Memory B cell (primary cell): Measurements from ENCODE around the gene HID1.
A peak's percentile ranks its signal among the peaks of the same experiment; 100 is the strongest.

Experiments
- ATAC-seq: fragments of 150-1000 bp; cut with Tn5 transposase; 2 replicates; pipeline ENCODE4 v1.10.0; 2021; ENCODE audit warnings: low read depth, mild to moderate bottlenecking, moderate library complexity
- DNase-seq, 2 donors: peaks; one replicate each; pipeline ENCODE4 v3.0.0; 2022; ENCODE audit warnings: low spot score in 2 of 2
- H3K27ac Mint-ChIP-seq: one replicate; pipeline ENCODE4 v1.8.0; 2022; ENCODE audit warnings: mild to moderate bottlenecking, moderate library complexity, mixed read lengths
- H3K27me3 Mint-ChIP-seq: one replicate; pipeline ENCODE4 v1.8.0; 2022; ENCODE audit warnings: mixed read lengths
- H3K36me3 Mint-ChIP-seq: one replicate; pipeline ENCODE4 v1.8.0; 2022; ENCODE audit warnings: mild to moderate bottlenecking, mixed read lengths
- H3K4me1 Mint-ChIP-seq: one replicate; pipeline ENCODE4 v1.8.0; 2022; ENCODE audit warnings: mixed read lengths
- H3K4me3 Mint-ChIP-seq: one replicate; pipeline ENCODE4 v1.8.0; 2022; ENCODE audit warnings: mild to moderate bottlenecking, moderate library complexity, mixed read lengths
- H3K9me3 Mint-ChIP-seq: one replicate; pipeline ENCODE4 v1.8.0; 2022; ENCODE audit warnings: mixed read lengths

The HID1 gene

DNA sequence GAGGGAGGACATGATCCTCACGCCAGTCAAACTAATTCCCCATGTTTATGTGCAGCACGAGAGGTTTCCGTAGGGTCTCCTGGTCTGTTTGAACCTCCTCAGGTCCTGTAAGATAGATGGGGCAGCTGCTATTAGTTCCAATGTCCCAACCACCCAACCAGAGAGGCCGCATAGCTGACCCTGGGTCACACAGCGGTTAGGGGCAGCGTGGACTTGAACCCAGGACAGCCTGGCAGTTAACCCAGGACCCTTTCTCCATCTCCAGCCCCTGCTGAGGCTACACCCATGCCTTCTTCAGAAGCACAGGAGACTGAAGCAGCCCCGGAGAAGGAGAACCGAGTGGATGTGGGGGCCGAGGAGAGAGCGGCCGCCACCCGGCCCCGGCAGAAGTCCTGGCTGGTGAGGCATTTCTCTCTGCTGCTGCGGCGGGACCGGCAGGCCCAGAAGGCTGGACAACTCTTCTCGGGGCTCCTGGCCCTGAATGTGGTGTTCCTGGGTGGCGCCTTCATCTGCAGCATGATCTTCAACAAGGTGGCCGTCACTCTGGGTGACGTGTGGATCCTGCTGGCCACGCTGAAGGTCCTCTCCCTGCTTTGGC lies 31.3 kb downstream of the HID1 start:
- H3K27ac Mint-ChIP-seq = no peak overlapping the region
- H3K27me3 Mint-ChIP-seq = peaks cover 30% of the 10 kb centered on the region
- no peaks in the 10 kb centered on the region for H3K4me1 Mint-ChIP-seq
- no peak overlapping the region for H3K4me3 Mint-ChIP-seq
- no peaks in the 10 kb centered on the region for H3K9me3 Mint-ChIP-seq
- ATAC-seq (no peak), DNase-seq (no peak)
- no peaks in the 10 kb centered on the region for H3K36me3 Mint-ChIP-seq

DNA sequence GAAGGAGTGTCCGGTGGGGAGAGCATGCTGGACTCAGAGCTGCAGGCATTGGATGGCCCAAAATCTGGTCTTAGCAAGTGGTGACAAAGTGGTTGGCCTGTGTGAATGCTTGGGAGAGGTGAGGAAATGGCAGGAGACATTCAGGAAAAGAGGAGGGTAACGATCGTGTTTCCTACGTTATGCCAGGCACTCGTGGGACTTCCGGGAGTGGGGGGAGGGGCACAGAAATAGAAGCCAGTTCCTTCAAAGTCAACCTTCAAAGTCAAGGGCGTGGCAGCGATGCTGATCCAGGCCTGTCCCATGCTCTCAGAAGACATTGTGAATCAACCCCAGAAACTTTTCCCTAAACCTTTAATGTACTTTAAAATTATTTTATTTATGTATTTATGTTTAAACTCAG lies 33.0 kb downstream of the HID1 start:
- DNase-seq (no peak), ATAC-seq (no peak)
- Mint-ChIP-seq H3K27me3 (peaks cover 34% of the 10 kb centered on the region), H3K9me3 (no peaks in the 10 kb centered on the region), H3K27ac (no peak overlapping the region), H3K36me3 (no peaks in the 10 kb centered on the region), H3K4me3 (no peak overlapping the region), H3K4me1 (no peaks in the 10 kb centered on the region)

DNA sequence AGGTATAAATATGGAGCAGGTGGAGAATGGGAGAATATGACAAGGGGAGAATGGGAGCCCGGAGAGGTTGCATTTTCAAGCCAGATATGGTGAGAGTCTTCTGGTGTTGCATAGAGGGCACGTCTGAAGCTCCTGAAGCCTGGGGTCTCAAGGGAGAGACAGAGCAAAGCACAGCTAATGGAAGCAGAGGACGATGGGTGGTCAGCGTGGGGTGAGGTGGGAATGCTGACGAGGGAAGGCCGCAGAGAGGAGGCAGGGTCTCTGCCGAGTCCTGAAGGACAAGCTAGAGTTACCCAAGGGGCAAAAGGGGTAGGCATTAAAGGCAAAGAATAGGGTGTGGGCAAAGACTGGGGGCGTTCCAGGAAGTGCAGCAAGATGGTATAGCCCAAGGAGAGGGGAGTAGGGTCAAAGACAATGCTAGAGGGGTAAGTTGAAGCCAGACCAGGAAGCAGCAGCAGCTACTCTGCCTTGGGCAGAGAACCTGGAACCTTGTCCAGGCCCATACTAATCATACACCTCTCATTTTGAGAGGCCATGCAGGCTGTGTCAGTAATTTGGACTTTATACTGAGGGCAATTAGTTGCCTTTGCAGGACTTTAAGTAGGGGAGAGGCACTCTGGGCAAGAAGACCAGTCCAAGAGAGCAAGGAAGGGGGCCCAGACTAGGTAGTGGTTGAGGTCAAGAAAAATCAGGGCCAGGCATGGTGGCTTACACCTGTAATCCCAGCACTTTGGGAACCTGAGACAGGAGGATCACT lies 34.2 kb downstream of the HID1 start:
- no peaks in the 10 kb centered on the region for H3K4me1 Mint-ChIP-seq
- H3K27ac Mint-ChIP-seq = no peak overlapping the region
- DNase-seq (no peak), ATAC-seq (no peak)
- no peaks in the 10 kb centered on the region for H3K36me3 Mint-ChIP-seq
- no peaks in the 10 kb centered on the region for H3K9me3 Mint-ChIP-seq
- H3K27me3 Mint-ChIP-seq = peaks cover 35% of the 10 kb centered on the region
- H3K4me3 Mint-ChIP-seq = no peak overlapping the region

- Mint-ChIP-seq H3K27me3 (peaks cover 40% of the 10 kb centered on the region), H3K4me1 (no peaks in the 10 kb centered on the region), H3K9me3 (no peaks in the 10 kb centered on the region), H3K36me3 (no peaks in the 10 kb centered on the region), H3K4me3 (no peak overlapping the region), H3K27ac (no peak overlapping the region)
- no peak for ATAC-seq
- DNase-seq = no peak
Measured at GRCh38 chr17:74937064-74938051, 35.2 kb downstream of the HID1 start.

- ATAC-seq (no peak), DNase-seq (no peak)
- H3K4me3 Mint-ChIP-seq = no peak overlapping the region
- H3K27me3 Mint-ChIP-seq = peaks cover 38% of the 10 kb centered on the region
- H3K4me1 Mint-ChIP-seq = no peaks in the 10 kb centered on the region
- H3K9me3 Mint-ChIP-seq = no peaks in the 10 kb centered on the region
- H3K27ac Mint-ChIP-seq = no peak overlapping the region
- no peaks in the 10 kb centered on the region for H3K36me3 Mint-ChIP-seq
Measured at GRCh38 chr17:74936470-74936799, 36.1 kb downstream of the HID1 start.

DNA sequence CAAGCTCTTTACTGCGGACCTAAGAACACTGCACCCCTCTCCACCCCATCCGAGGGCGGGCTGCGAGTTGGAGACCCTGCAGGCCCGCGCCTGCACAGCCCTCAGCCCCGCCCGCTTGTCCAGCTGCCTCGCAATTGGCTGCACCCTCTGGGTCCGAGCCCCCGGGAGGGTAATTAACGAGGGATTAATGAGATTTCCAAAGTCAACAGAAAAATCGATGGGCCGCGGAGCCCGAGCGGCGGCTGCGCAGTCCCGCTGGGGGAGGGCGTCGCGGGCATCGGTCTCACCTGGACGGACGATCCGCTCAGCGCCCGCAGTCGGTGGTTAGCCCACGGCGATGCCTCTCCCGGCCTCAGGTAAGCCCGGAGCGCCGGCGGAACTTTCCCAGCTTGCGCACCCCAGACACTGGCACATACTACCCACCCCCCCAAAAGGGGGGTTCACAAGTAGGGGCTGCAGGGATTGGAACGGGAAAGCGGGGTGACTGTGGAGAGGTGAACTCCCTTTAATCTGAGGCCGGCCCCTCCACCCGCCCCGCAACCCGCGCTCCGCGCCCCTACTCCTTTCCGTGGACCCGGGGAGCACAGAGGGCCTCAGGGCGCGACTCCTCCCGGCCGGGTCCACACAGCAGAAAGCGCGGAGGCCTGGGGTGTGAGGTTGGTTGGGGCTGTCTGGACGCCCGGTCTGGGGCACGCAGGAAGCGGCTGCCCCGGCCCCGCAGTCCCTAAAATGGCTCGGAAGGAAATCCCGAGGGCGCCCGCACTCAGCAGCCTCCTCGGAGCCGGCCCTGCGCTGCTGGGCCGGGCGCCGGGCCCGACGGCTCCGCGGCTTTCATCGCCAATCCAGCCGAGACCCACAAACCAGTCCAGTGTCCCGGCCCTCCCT lies 36.7 kb downstream of the HID1 start, which contains the start of gene OTOP3:
Gene OTOP3 (plus strand): TSS at position 314 of the 885 bp plus-strand sequence. CDS start 24 bp downstream, at position 338.
- Mint-ChIP-seq H3K27me3 (peaks cover 42% of the 10 kb centered on the region), H3K9me3 (no peaks in the 10 kb centered on the region), H3K27ac (no peak within 1 kb of the TSS), H3K4me1 (no peaks in the 10 kb centered on the region), H3K4me3 (no peak within 1 kb of the TSS), H3K36me3 (no peaks in the 10 kb centered on the region)
- no peak for ATAC-seq
- no peak for DNase-seq

DNA sequence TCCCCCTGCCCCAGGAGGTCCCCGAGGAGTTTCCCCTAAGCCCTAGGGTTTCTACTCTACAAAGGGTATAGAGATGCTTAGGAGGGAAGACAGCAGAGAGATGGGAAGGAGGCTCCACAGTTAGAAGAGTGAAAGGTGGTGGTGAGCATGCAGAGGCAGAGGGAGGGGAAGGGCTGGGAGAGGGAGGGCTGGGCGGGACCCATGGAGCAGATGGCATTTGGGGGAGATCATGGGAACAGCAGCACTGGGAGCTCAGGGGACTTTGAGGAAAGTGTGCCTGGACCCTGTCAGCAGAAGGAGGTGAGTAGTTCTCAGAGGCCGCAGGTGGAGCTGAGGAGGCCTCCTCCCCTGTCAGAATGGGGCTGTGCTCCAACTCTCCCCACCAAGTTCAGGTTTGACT lies 37.5 kb downstream of the HID1 start:
- no peak overlapping the region for H3K27ac Mint-ChIP-seq
- no peaks in the 10 kb centered on the region for H3K4me1 Mint-ChIP-seq
- no peaks in the 10 kb centered on the region for H3K36me3 Mint-ChIP-seq
- DNase-seq (no peak), ATAC-seq (no peak)
- peaks cover 44% of the 10 kb centered on the region for H3K27me3 Mint-ChIP-seq
- no peak overlapping the region for H3K4me3 Mint-ChIP-seq
- H3K9me3 Mint-ChIP-seq = no peaks in the 10 kb centered on the region

DNA sequence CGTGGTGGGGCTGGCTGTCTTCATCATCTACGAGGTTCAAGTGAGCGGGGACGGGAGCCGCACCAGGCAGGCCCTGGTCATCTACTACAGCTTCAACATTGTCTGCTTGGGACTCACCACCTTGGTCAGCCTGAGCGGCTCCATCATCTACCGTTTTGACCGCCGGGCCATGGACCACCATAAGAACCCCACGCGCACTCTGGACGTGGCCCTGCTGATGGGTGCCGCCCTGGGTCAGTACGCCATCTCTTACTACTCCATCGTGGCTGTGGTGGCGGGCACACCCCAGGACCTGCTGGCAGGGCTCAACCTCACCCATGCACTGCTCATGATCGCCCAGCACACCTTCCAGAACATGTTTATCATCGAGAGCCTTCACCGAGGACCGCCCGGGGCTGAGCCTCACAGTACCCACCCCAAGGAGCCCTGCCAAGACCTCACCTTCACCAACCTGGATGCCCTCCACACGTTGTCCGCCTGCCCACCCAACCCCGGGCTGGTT lies 42.0 kb downstream of the HID1 start:
- no peaks in the 10 kb centered on the region for H3K9me3 Mint-ChIP-seq
- ATAC-seq (no peak), DNase-seq (no peak)
- H3K27ac Mint-ChIP-seq = no peak overlapping the region
- H3K27me3 Mint-ChIP-seq = peaks cover 39% of the 10 kb centered on the region
- no peak overlapping the region for H3K4me3 Mint-ChIP-seq
- no peaks in the 10 kb centered on the region for H3K4me1 Mint-ChIP-seq
- no peaks in the 10 kb centered on the region for H3K36me3 Mint-ChIP-seq

GRCh38 chr17:74928786-74929185 lies 43.8 kb downstream of the HID1 start:
- no peak for ATAC-seq
- no peak for DNase-seq
- H3K27me3 Mint-ChIP-seq = peaks cover 40% of the 10 kb centered on the region
- H3K9me3 Mint-ChIP-seq = no peaks in the 10 kb centered on the region
- H3K4me1 Mint-ChIP-seq = peaks cover 8% of the 10 kb centered on the region
- H3K36me3 Mint-ChIP-seq = no peaks in the 10 kb centered on the region
- H3K27ac Mint-ChIP-seq = no peak overlapping the region
- H3K4me3 Mint-ChIP-seq = no peak overlapping the region

- Mint-ChIP-seq H3K4me1 (peaks cover 11% of the 10 kb centered on the region), H3K36me3 (no peaks in the 10 kb centered on the region), H3K9me3 (no peaks in the 10 kb centered on the region), H3K27me3 (peaks cover 29% of the 10 kb centered on the region), H3K4me3 (no peak overlapping the region), H3K27ac (no peak overlapping the region)
- ATAC-seq (no peak), DNase-seq (no peak)
Measured at GRCh38 chr17:74925242-74925641, 47.3 kb downstream of the HID1 start.

DNA sequence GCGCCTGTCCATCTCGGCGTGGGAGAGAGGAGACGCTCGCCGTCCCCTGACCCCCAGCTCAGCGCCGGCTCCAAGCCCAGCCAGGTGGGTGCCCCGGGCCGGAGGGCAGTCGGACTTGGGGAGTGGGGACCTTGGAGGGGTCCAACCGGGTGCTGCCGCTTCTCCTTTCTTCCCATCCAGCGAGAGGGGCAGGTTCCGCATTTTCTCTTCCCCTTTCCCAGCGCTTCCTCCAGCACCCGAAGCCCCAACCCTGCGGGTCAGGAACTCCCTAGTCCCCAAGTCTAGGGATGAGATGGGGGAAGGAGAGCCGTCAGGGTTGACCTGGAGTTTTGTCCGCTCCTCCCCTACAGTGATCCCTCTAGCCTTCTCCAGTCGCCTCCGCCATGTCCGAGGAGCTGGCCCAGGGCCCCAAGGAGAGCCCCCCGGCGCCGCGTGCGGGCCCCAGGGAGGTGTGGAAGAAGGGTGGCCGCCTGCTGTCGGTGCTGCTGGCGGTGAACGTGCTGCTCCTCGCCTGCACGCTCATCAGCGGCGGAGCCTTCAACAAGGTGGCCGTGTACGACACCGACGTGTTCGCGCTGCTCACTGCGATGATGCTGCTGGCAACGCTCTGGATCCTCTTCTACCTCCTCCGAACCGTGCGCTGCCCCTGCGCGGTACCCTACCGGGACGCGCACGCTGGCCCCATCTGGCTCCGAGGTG lies 48.2 kb downstream of the HID1 start, which contains the start of gene OTOP2:
Gene OTOP2 (plus strand): TSS at position 24 of the 699 bp plus-strand sequence. CDS start 360 bp downstream, at position 384.
- Mint-ChIP-seq H3K9me3 (no peaks in the 10 kb centered on the region), H3K27ac (no peak within 1 kb of the TSS), H3K4me3 (peak within 1 kb of the TSS; percentile 57), H3K27me3 (peaks cover 30% of the 10 kb centered on the region), H3K4me1 (peaks cover 11% of the 10 kb centered on the region), H3K36me3 (no peaks in the 10 kb centered on the region)
- ATAC-seq (peak; percentile 32), DNase-seq (no peak)

GRCh38 chr17:74923538-74924249 lies 48.9 kb downstream of the HID1 start:
- H3K27me3 Mint-ChIP-seq = peaks cover 28% of the 10 kb centered on the region
- ATAC-seq = peak; percentile 74
- no peak overlapping the region for H3K27ac Mint-ChIP-seq
- no peaks in the 10 kb centered on the region for H3K36me3 Mint-ChIP-seq
- H3K4me3 Mint-ChIP-seq = no peak overlapping the region
- DNase-seq = peak; percentile 67 to 78
- H3K9me3 Mint-ChIP-seq = no peaks in the 10 kb centered on the region
- H3K4me1 Mint-ChIP-seq = peaks cover 11% of the 10 kb centered on the region
